Activated T-helper 1 cell treated with Interleukin-2 at 50 U/mL for 16 hours (primary cell): ENCODE measurements around the gene ATP4A.
A peak's percentile ranks its signal among the peaks of the same experiment; 100 is the strongest.
"Not testable (repeated sequence)": the region's sequence is repeated elsewhere in the genome, so short reads cannot be mapped to it uniquely, and the experiment has no call there.

Experiments
- DNase-seq: peaks from one replicate; pipeline ENCODE4 v3.0.0-alpha.2; 2020; ENCODE audit warnings: low read depth

ATP4A gene

GRCh38 chr19:35563207-35563829 lies at the start of gene ATP4A:
ATP4A (minus strand) TSS chr19:35563658; CDS start chr19:35563629, 29 bp downstream.
- DNase-seq = no peak

GRCh38 chr19:35612559-35613321 lies 49.3 kb upstream of the ATP4A start, which contains the start of gene HAUS5:
HAUS5 (plus strand) TSS chr19:35612735; CDS start chr19:35612795, 60 bp downstream.
- DNase-seq = peak; percentile 94

DNA sequence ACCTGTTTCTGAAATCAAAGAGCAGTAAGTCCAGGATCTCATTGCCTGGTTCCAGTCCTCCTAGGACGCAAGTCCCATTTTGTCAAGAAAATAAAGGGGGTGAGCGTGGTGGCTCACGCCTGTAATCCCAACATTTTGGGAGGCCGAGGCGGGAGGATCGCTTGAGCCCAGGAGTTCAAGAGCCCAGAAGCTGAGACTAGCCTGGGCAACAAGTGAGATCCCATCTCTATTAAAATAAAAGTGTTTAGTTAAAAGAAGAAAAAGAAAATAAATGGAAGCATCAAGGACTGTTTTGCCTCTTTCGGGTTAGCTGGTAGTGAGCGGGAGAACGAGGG lies 48.7 kb upstream of the ATP4A start:
- no peak for DNase-seq

DNA sequence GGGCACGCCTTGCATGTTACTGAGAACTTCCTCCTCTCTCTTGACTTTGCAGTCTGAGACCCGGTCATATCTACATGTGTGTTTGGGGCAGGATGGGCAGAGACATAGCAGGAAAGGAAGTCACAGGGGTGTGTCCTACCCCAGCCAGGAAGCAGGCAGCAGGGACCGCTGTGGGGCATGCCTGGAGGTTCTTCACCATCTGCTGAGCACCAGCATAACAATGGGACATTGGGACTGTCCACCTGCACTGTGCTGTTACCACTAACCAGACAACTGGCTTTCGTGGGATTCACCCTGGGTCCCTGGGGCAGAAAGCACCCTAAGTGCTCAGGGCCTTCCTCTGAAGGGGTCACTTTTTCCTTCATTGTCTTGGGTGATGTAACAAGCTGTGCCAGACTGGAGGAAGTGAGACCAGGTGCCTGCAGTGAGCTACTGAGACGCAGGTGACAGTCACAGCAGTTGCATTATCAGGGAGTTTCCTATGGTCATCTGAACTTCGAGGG lies 46.4 kb upstream of the ATP4A start:
- peak; percentile 18 for DNase-seq

DNA sequence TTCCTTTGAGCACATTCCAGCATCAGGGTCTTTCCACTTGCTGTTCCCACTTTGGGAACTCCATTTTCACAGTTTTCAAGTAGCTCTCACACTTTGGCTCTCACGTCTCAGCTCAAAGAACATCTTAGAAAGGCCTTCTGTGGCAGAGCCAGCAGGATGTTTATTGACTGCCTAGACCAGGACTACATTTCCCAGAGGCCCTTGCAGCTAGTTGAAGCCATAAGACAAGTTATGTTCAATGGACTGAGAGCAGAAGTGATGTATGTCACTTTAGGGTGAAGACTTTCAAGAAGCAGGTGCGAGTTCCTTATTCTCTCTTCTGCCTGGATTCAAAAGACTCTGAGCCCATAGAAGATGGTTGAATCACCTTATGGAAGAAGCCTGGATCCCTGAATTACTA lies 44.8 kb upstream of the ATP4A start:
- DNase-seq = no peak

GRCh38 chr19:35607661-35608060 lies 44.2 kb upstream of the ATP4A start:
- no peak for DNase-seq

- DNase-seq = not testable (repeated sequence)
Observed at GRCh38 chr19:35607170-35607569, 43.7 kb upstream of the ATP4A start.

DNA sequence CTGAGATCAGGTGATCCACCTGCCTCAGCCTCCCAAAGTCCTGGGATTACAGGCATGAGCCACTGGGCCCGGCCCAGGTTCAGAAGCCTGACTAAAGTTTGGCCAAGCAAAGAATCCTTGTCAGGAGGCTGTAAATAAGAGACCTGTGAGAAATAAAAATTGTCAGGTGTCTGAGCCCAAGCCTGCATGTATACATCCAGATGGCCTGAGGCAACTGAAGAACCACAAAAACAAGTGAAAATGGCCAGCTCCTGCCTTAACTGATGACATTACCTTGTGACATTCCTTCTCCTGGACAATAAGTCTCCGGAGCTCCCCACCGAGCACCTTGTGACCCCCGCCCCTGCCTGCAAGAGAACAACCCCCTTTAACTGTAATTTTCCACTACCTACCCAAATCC lies 41.0 kb upstream of the ATP4A start:
- DNase-seq = not testable (repeated sequence)

- DNase-seq = no peak
Observed at GRCh38 chr19:35601971-35602370, 38.5 kb upstream of the ATP4A start.

- DNase-seq = no peak
Observed at GRCh38 chr19:35596366-35596999, 33.0 kb upstream of the ATP4A start.

GRCh38 chr19:35595928-35596327 lies 32.5 kb upstream of the ATP4A start:
- DNase-seq = no peak

GRCh38 chr19:35595026-35595425 lies 31.6 kb upstream of the ATP4A start:
- DNase-seq = not testable (repeated sequence)

- DNase-seq = no peak
Observed at GRCh38 chr19:35592226-35592625, 28.8 kb upstream of the ATP4A start.

GRCh38 chr19:35590875-35591274 lies 27.4 kb upstream of the ATP4A start:
- no peak for DNase-seq

DNA sequence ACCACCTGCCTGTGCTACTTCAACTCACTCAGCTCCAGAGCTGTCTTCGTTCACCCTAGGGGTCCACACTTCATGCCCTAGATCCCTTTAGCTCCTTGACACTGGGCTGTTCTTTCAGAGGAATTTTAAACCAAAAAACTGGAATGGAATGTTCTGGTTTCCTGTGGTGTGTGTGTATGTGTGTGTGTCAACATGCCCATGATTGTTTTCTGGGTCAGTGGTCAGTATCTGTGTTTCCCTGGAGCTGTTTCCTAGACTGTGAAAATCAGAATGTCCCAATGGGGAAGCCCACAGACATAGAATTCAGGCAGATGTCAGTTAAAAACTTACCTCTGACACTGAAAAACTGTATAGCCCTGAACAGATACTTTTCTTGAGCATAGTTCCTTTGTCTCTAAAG lies 23.9 kb upstream of the ATP4A start:
- DNase-seq = no peak

GRCh38 chr19:35585848-35586247 lies 22.4 kb upstream of the ATP4A start, which contains the start of gene PMIS2:
PMIS2 (plus strand) TSS chr19:35586173; CDS start chr19:35586260, 87 bp downstream.
- no peak for DNase-seq

- no peak for DNase-seq
Observed at GRCh38 chr19:35582760-35583159, 19.3 kb upstream of the ATP4A start.

- no peak for DNase-seq
Observed at GRCh38 chr19:35578707-35579106, 15.2 kb upstream of the ATP4A start.

DNA sequence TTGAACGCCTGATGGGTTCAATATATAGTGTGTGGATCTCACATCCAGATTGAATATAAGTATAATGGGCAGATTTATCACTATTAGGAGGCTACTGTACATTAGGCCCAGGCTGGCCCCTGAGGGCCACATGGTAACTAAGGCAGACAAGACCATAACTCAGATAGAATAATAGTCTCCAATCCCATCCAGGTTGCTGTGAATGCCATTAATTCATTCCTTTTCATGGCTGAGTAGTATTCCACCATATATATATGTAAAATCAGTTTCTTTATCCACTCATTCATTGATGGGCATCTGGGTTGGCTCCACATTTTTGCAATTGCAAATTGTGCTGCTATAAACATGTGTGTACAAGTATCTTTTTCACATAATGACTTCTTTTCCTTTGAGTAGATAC lies 14.5 kb upstream of the ATP4A start:
- no peak for DNase-seq

GRCh38 chr19:35571406-35571965 lies 8.0 kb upstream of the ATP4A start:
- no peak for DNase-seq

DNA sequence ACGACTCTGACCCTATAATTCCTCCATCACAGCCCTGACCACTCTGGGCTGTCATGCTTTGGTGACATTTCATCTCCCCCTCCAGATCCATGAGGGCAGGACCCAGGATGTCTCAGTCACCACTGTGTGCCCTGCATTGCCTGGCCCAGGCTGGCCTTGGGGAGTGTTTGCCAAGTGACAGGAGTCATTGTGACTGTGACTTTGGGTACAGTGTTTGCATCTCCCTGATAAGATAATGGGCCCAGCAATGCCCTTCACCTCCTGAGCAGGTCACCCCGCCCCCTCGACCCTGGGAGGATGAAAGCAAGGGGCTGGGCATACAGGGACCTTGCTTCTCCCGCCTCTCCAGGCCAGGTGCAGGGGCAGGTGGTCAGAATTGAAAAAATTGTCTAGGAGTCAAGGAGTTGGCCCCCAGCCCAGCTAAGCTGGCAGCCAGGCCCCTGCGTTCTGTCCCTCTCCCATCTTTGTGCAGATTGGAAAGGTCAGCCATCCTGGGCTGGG lies 5.9 kb upstream of the ATP4A start:
- DNase-seq = no peak

GRCh38 chr19:35566738-35567137 lies 3.3 kb upstream of the ATP4A start:
- no peak for DNase-seq
